GM23338 (cell line): Measurements from ENCODE around the gene ADAMTS8. TPM values are rescaled to one million over a fixed set of nuclear protein-coding genes. Genes with fewer than 3 reads are reported as not detected.

Source experiments
- CREB1 ChIP-seq: fragments of 250-450 bp; sonication (Bioruptor Pico); IDR thresholded peaks from 2 replicates; pipeline ENCODE4 v1.5.0; 2020; ENCODE audit warnings: low read depth, mild to moderate bottlenecking, moderate library complexity
- JUNB ChIP-seq: IDR thresholded peaks from one replicate; pipeline ENCODE4 v1.6.1; 2016; ENCODE audit warnings: antibody characterized with exemption; ENCODE audit not compliant: unreplicated experiment
- NANOG ChIP-seq: IDR thresholded peaks from 2 replicates; pipeline ENCODE4 v1.6.1; 2016; ENCODE audit warnings: antibody characterized with exemption, borderline replicate concordance
- POLR2AphosphoS5 ChIP-seq: IDR thresholded peaks from 2 replicates; pipeline ENCODE4 v1.6.1; 2016; ENCODE audit warnings: antibody characterized with exemption, low read depth
- ZNF114 ChIP-seq: fragments of 250-450 bp; sonication (Bioruptor Pico); IDR thresholded peaks from 2 replicates; pipeline ENCODE4 v1.5.0; 2020; ENCODE audit warnings: mild to moderate bottlenecking, moderate library complexity
- polyA plus RNA-seq: library from polyadenylated mRNA; unstranded; fragments of >200 nt; fragmentation: Nextera tagmentation; extraction: Ambion mirVana; gene quantifications from 2 replicates; pipeline ENCODE4 v1.2.1, GENCODE V29; 2016
- total RNA-seq: library from RNA; depleted of rRNA; stranded (reverse); fragments of >200 nt; shearing (Covaris generic); gene quantifications from 2 replicates; pipeline ENCODE4 v1.2.3, GENCODE V29; 2014
- TF ChIP-seq, protein P1 (sequence below): fragments of 250-450 bp; sonication (Bioruptor Pico); IDR thresholded peaks from 2 replicates; pipeline ENCODE4 v1.5.0; 2020; ENCODE audit warnings: mild to moderate bottlenecking, moderate library complexity
- TF ChIP-seq, protein P2 (sequence below): IDR thresholded peaks from 2 replicates; pipeline ENCODE4 v1.6.1; 2016; ENCODE audit warnings: antibody characterized with exemption
- TF ChIP-seq, protein P3 (sequence below), 2 experiments: fragments of 200-600 bp in 1 of 2; sonication (generic) in 1 of 2; conservative IDR thresholded peaks; 2 replicates each; pipeline versions ENCODE4 v1.5.1 to v1.6.1; 2016 to 2017; ENCODE audit warnings: antibody characterized with exemption in 2 of 2, low read depth in 2 of 2, mild to moderate bottlenecking in 2 of 2, moderate library complexity in 1 of 2
- TF ChIP-seq, protein P4 (sequence below): IDR thresholded peaks from one replicate; pipeline ENCODE4 v1.6.1; 2018; ENCODE audit warnings: antibody characterized with exemption; ENCODE audit not compliant: unreplicated experiment

ADAMTS8 gene
- total and polyA plus RNA-seq, 2 experiments from 2014 or later = 7.5 to 16.2 TPM

DNA sequence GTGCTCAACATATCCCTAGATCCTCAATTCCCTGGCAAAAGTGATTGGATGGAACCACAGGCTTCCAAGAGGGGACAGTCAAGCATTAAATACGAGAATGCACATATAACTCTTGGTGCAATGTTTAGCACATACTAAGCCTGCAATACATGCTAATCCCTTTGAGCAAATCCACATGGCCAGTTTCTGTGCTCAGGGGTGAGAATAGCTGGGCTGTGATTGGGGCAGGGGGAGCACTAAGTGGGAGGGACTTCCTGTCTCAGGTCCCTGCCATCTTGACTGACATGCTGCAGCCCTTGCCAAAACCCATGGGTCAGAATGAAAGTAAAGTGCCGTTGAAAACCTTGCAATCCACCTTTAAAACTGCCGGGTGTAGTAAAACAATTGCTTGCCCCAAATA, 17.4 kb upstream of the ADAMTS8 start (continued):
- TF ChIP-seq, protein P1, sequence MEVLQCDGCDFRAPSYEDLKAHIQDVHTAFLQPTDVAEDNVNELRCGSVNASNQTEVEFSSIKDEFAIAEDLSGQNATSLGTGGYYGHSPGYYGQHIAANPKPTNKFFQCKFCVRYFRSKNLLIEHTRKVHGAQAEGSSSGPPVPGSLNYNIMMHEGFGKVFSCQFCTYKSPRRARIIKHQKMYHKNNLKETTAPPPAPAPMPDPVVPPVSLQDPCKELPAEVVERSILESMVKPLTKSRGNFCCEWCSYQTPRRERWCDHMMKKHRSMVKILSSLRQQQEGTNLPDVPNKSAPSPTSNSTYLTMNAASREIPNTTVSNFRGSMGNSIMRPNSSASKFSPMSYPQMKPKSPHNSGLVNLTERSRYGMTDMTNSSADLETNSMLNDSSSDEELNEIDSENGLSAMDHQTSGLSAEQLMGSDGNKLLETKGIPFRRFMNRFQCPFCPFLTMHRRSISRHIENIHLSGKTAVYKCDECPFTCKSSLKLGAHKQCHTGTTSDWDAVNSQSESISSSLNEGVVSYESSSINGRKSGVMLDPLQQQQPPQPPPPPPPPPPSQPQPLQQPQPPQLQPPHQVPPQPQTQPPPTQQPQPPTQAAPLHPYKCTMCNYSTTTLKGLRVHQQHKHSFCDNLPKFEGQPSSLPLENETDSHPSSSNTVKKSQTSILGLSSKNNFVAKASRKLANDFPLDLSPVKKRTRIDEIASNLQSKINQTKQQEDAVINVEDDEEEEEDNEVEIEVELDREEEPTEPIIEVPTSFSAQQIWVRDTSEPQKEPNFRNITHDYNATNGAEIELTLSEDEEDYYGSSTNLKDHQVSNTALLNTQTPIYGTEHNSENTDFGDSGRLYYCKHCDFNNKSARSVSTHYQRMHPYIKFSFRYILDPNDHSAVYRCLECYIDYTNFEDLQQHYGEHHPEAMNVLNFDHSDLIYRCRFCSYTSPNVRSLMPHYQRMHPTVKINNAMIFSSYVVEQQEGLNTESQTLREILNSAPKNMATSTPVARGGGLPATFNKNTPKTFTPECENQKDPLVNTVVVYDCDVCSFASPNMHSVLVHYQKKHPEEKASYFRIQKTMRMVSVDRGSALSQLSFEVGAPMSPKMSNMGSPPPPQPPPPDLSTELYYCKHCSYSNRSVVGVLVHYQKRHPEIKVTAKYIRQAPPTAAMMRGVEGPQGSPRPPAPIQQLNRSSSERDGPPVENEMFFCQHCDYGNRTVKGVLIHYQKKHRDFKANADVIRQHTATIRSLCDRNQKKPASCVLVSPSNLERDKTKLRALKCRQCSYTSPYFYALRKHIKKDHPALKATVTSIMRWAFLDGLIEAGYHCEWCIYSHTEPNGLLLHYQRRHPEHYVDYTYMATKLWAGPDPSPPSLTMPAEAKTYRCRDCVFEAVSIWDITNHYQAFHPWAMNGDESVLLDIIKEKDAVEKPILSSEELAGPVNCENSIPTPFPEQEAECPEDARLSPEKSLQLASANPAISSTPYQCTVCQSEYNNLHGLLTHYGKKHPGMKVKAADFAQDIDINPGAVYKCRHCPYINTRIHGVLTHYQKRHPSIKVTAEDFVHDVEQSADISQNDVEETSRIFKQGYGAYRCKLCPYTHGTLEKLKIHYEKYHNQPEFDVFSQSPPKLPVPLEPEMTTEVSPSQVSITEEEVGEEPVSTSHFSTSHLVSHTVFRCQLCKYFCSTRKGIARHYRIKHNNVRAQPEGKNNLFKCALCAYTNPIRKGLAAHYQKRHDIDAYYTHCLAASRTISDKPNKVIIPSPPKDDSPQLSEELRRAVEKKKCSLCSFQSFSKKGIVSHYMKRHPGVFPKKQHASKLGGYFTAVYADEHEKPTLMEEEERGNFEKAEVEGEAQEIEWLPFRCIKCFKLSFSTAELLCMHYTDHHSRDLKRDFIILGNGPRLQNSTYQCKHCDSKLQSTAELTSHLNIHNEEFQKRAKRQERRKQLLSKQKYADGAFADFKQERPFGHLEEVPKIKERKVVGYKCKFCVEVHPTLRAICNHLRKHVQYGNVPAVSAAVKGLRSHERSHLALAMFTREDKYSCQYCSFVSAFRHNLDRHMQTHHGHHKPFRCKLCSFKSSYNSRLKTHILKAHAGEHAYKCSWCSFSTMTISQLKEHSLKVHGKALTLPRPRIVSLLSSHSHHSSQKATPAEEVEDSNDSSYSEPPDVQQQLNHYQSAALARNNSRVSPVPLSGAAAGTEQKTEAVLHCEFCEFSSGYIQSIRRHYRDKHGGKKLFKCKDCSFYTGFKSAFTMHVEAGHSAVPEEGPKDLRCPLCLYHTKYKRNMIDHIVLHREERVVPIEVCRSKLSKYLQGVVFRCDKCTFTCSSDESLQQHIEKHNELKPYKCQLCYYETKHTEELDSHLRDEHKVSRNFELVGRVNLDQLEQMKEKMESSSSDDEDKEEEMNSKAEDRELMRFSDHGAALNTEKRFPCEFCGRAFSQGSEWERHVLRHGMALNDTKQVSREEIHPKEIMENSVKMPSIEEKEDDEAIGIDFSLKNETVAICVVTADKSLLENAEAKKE = no peak
- TF ChIP-seq, protein P2, sequence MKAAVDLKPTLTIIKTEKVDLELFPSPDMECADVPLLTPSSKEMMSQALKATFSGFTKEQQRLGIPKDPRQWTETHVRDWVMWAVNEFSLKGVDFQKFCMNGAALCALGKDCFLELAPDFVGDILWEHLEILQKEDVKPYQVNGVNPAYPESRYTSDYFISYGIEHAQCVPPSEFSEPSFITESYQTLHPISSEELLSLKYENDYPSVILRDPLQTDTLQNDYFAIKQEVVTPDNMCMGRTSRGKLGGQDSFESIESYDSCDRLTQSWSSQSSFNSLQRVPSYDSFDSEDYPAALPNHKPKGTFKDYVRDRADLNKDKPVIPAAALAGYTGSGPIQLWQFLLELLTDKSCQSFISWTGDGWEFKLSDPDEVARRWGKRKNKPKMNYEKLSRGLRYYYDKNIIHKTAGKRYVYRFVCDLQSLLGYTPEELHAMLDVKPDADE = no peak
- TF ChIP-seq NANOG = no peak
- TF ChIP-seq JUNB = no peak
- TF ChIP-seq POLR2AphosphoS5 = no peak
- TF ChIP-seq ZNF114 (CRISPR knock-in tag) = no peak
- TF ChIP-seq, protein P3, sequence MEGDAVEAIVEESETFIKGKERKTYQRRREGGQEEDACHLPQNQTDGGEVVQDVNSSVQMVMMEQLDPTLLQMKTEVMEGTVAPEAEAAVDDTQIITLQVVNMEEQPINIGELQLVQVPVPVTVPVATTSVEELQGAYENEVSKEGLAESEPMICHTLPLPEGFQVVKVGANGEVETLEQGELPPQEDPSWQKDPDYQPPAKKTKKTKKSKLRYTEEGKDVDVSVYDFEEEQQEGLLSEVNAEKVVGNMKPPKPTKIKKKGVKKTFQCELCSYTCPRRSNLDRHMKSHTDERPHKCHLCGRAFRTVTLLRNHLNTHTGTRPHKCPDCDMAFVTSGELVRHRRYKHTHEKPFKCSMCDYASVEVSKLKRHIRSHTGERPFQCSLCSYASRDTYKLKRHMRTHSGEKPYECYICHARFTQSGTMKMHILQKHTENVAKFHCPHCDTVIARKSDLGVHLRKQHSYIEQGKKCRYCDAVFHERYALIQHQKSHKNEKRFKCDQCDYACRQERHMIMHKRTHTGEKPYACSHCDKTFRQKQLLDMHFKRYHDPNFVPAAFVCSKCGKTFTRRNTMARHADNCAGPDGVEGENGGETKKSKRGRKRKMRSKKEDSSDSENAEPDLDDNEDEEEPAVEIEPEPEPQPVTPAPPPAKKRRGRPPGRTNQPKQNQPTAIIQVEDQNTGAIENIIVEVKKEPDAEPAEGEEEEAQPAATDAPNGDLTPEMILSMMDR (conservative IDR thresholded peaks at IDR 0.05; ENCODE audit: low read depth in 2 of 2) = no peak
- TF ChIP-seq, protein P4, sequence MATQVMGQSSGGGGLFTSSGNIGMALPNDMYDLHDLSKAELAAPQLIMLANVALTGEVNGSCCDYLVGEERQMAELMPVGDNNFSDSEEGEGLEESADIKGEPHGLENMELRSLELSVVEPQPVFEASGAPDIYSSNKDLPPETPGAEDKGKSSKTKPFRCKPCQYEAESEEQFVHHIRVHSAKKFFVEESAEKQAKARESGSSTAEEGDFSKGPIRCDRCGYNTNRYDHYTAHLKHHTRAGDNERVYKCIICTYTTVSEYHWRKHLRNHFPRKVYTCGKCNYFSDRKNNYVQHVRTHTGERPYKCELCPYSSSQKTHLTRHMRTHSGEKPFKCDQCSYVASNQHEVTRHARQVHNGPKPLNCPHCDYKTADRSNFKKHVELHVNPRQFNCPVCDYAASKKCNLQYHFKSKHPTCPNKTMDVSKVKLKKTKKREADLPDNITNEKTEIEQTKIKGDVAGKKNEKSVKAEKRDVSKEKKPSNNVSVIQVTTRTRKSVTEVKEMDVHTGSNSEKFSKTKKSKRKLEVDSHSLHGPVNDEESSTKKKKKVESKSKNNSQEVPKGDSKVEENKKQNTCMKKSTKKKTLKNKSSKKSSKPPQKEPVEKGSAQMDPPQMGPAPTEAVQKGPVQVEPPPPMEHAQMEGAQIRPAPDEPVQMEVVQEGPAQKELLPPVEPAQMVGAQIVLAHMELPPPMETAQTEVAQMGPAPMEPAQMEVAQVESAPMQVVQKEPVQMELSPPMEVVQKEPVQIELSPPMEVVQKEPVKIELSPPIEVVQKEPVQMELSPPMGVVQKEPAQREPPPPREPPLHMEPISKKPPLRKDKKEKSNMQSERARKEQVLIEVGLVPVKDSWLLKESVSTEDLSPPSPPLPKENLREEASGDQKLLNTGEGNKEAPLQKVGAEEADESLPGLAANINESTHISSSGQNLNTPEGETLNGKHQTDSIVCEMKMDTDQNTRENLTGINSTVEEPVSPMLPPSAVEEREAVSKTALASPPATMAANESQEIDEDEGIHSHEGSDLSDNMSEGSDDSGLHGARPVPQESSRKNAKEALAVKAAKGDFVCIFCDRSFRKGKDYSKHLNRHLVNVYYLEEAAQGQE = no peak
- no peak for TF ChIP-seq CREB1 (CRISPR knock-in tag)
